ENCODE results near the gene DNAH1.

Gene DNAH1

DNA sequence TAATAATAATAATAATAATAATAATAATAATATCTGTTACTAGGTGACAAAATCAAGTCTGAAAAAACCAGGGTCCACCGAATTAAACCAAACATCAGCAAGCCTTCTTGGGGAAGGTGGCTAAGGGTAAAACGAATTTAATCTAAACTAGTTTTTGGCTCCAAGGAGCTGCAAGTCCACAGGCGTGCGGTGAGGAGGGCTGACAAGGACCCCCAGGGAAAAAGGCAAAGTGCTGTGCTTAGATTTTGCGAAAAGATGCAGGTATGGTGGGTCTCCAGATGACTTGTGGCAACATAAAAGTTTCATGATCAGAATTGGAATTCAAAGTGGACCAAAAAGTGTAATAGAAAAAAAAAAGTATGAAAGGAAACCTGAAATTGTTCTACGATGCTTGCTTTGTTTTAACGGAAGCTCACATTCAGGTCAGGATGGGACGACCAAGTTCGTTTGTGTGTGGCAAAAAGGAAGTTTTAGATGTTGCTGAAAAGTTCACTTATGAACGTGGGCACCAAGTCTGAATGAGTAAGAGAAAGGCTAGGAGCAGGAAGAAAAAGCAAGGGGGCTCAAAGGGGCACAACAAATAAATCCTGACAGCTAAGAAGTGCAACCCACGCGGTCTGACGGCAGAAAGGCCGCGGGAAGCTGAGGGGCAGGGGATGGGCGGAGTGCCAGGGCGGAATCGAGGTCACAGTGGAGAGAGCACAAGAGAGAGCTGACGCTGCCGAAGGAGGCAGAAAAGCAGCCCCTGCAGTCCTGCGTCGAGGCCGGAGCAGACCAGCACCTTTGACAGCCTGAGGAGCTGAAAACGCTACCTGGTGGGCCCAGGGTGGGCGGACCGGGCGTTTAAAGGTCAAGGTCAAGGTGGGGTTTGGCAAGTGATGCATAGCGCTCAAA is 38.8 kb upstream of the DNAH1 start:
- H4K20me1 ChIP-seq (ENCODE audit: insufficient read depth, low read length) = peaks cover 31% of the 10 kb centered on the region
- peak; percentile 64 for DNase-seq
- H3F3A ChIP-seq (ENCODE audit: insufficient read depth, low read length) = peaks cover 29% of the 10 kb centered on the region
- peak overlapping the region; percentile 96 for H3K9ac ChIP-seq (ENCODE audit: low read length)
- no peaks in the 10 kb centered on the region for H3K9me2 ChIP-seq (replicated peaks; ENCODE audit: insufficient read depth, low read length)
- 0 out of 2 replicates have a peak, but pooled peaks cover 2% of the 10 kb centered on the region for H3K36me3 ChIP-seq (replicated peaks; ENCODE audit: insufficient read depth, low read length)
- H3K4me2 ChIP-seq (ENCODE audit: low read depth, low read length) = peak overlapping the region; percentile 76
- H3K9me3 ChIP-seq (replicated peaks; ENCODE audit: insufficient read depth, low read length) = no peaks in the 10 kb centered on the region
- H3K4me3 ChIP-seq (ENCODE audit: low read length) = peak overlapping the region; percentile 61
- no peaks in the 10 kb centered on the region for H3K27me3 ChIP-seq (replicated peaks; ENCODE audit: insufficient read depth, low read length)
- H3K27ac ChIP-seq (ENCODE audit: low read length) = peak overlapping the region; percentile 89; the same call in 1 of the 2 replicates
- H3K79me2 ChIP-seq (ENCODE audit: low read length) = peaks cover 62% of the 10 kb centered on the region
- H3K4me1 ChIP-seq (ENCODE audit: low read length) = peaks cover 25% of the 10 kb centered on the region
- TF ChIP-seq, protein P1, sequence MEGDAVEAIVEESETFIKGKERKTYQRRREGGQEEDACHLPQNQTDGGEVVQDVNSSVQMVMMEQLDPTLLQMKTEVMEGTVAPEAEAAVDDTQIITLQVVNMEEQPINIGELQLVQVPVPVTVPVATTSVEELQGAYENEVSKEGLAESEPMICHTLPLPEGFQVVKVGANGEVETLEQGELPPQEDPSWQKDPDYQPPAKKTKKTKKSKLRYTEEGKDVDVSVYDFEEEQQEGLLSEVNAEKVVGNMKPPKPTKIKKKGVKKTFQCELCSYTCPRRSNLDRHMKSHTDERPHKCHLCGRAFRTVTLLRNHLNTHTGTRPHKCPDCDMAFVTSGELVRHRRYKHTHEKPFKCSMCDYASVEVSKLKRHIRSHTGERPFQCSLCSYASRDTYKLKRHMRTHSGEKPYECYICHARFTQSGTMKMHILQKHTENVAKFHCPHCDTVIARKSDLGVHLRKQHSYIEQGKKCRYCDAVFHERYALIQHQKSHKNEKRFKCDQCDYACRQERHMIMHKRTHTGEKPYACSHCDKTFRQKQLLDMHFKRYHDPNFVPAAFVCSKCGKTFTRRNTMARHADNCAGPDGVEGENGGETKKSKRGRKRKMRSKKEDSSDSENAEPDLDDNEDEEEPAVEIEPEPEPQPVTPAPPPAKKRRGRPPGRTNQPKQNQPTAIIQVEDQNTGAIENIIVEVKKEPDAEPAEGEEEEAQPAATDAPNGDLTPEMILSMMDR (IDR thresholded peaks at IDR 0.05; ENCODE audit: low read length) = no peak
- no peak for TF ChIP-seq EZH2 (optimal IDR thresholded peaks at IDR 0.05; ENCODE audit: low read depth, low read length)
- no peak overlapping the region for H2AFZ ChIP-seq (ENCODE audit: low read length)

DNA sequence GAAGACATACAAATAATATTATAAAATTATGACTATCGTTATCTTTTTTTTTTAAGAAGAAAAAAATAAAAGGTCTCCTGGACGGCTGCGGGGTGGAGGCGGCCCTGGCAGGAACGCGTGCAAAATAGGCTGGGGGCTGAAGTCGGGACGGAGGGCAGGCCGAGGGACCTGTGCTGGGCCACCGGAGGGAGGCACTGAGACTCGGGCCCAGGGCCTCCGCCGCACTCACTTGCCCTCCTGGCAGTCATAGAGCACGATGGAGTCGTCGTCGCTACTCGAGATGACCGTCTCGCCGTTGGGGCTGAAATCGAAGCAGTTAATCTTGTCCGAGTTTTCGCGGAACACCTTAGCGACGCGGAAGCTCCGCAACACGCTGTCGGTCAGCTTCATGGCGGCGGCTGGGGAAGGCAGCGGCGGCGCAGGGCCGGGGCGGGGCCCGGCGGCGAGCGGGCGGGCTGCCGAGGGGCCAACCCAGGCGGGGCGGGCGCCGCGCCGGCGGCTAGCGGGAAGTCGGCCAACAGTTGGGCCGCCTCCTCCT is 38.1 kb upstream of the DNAH1 start:
- Histone ChIP-seq H3K27me3 (replicated peaks; ENCODE audit: insufficient read depth, low read length) (no peaks in the 10 kb centered on the region), H3K79me2 (ENCODE audit: low read length) (peaks cover 54% of the 10 kb centered on the region), H3K9me2 (replicated peaks; ENCODE audit: insufficient read depth, low read length) (no peaks in the 10 kb centered on the region), H3K9ac (ENCODE audit: low read length) (peak overlapping the region; percentile 96), H4K20me1 (ENCODE audit: insufficient read depth, low read length) (peaks cover 24% of the 10 kb centered on the region; the same call in 1 of the 2 replicates), H3K9me3 (replicated peaks; ENCODE audit: insufficient read depth, low read length) (no peaks in the 10 kb centered on the region), H3K27ac (ENCODE audit: low read length) (peak overlapping the region; percentile 89), H3F3A (ENCODE audit: insufficient read depth, low read length) (peaks cover 22% of the 10 kb centered on the region), H3K36me3 (replicated peaks; ENCODE audit: insufficient read depth, low read length) (no peaks in the 10 kb centered on the region), H3K4me3 (ENCODE audit: low read length) (peak overlapping the region; percentile 61), H2AFZ (ENCODE audit: low read length) (no peak overlapping the region), H3K4me2 (ENCODE audit: low read depth, low read length) (peak overlapping the region; percentile 76), H3K4me1 (ENCODE audit: low read length) (peaks cover 19% of the 10 kb centered on the region)
- DNase-seq = peak; percentile 63
- TF ChIP-seq, protein P1 (IDR thresholded peaks at IDR 0.05; ENCODE audit: low read length) = peak; percentile 35; the same call in 1 of the 2 replicates
- TF ChIP-seq EZH2phosphoT487 (IDR thresholded peaks at IDR 0.05; ENCODE audit: low read length) = no peak

DNA sequence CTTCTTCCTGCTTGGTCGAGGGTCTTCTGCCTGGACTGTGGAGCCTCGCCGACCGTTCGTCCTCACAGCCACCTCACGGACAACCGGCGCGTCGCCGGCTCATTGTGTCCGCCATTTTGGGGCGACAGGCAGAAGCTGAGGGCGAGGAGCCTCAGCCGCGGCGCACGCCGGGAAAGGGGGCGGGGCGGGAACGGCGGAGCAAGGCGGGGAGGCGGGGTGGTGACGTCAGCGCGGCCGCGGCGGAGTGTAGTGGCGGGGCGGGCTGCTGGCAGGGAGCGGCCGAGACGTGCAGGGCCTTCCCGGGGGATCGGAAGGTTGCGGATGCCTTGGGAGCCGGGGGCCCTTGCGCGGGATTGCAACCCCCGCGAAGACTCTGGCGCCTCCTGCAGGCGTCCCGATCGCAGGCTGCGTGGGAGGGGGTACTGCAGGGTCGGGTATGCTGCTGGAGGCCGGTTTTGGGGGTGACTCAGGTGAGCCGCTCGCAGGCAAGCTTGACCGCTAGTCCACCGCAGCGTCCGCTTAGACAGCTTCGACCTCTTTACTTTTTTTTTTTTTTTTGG is 37.5 kb upstream of the DNAH1 start, which contains the start of gene WDR82:
Gene WDR82 (minus strand): TSS at position 140 of the 560 bp plus-strand sequence. CDS start 288 bp downstream, outside the sequence.
- Histone ChIP-seq H3K79me2 (ENCODE audit: low read length) (peaks cover 49% of the 10 kb centered on the region), H3K4me2 (ENCODE audit: low read depth, low read length) (peak within 1 kb of the TSS; percentile 76), H3K9me3 (replicated peaks; ENCODE audit: insufficient read depth, low read length) (no peaks in the 10 kb centered on the region), H4K20me1 (ENCODE audit: insufficient read depth, low read length) (peaks cover 21% of the 10 kb centered on the region; the same call in 1 of the 2 replicates), H3K27me3 (replicated peaks; ENCODE audit: insufficient read depth, low read length) (no peaks in the 10 kb centered on the region), H3F3A (ENCODE audit: insufficient read depth, low read length) (peaks cover 21% of the 10 kb centered on the region), H2AFZ (ENCODE audit: low read length) (peak within 1 kb of the TSS; percentile 80), H3K9me2 (replicated peaks; ENCODE audit: insufficient read depth, low read length) (no peaks in the 10 kb centered on the region), H3K36me3 (replicated peaks; ENCODE audit: insufficient read depth, low read length) (no peaks in the 10 kb centered on the region), H3K4me1 (ENCODE audit: low read length) (peaks cover 16% of the 10 kb centered on the region), H3K4me3 (ENCODE audit: low read length) (peak within 1 kb of the TSS; percentile 61), H3K9ac (ENCODE audit: low read length) (peak within 1 kb of the TSS; percentile 96), H3K27ac (ENCODE audit: low read length) (peak within 1 kb of the TSS; percentile 89)
- DNase-seq = peak; percentile 92
- no peak for TF ChIP-seq EZH2phosphoT487 (IDR thresholded peaks at IDR 0.05; ENCODE audit: low read length)
- TF ChIP-seq, protein P1 (IDR thresholded peaks at IDR 0.05; ENCODE audit: low read length) = peak; percentile 37
